ENCODE data around the gene STK10. TPM values are rescaled to one million over a fixed set of nuclear protein-coding genes. Genes with fewer than 3 reads are reported as not detected.

STK10 gene
- total RNA-seq, 2 donors from 2014 or later = 403 to 408 TPM

DNA sequence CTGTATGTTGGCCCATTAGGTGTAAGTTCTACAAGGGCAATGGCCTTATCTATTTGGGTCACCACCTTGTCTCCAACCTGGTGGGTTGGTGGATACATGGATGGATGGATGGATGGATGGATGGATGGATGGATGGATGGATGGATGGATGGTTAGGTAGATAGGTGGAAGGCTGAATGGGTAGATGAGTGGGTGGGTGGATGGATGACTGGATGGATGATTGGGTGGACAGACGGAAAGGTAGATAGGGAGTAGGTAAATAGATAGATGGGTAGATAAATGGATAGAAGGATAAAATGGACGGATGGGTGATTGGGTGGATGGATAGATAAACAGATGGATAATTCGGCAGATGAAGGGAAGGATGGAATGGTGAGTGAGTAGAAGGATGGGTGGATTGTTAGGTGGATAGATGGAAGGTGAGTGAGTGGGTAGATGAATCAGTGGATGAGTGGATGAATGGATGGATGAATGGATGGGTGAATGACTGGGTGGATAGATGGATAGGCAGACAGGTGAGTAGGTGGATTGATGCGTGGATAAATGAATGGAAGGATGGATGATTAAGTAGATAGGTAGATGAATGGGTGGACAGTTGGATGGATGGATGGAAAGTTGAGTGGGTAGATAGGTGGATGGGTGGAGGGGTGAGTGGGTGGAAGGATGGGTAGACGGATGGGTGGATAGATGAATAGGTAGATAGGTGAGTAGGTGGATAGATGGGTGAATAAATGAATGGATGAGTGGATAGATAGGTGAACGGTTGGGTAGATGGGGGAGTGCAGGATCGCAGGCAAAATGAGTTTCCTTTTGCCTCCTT, 98.5 kb downstream of the STK10 start:
- H3K9me3 ChIP-seq (ENCODE audit: control insufficient read depth, low read length, poor library complexity, severe bottlenecking) = no peaks in the 10 kb centered on the region
- peak overlapping the region; percentile 28 for H3K4me3 Mint-ChIP-seq
- H3K4me1 Mint-ChIP-seq = peaks cover 13% of the 10 kb centered on the region
- H3K27me3 Mint-ChIP-seq = no peaks in the 10 kb centered on the region
- no peak for ATAC-seq
- DNase-seq = no peak
- peak overlapping the region; percentile 62 for H3K27ac Mint-ChIP-seq
- peaks cover 7% of the 10 kb centered on the region for H3K36me3 Mint-ChIP-seq (ENCODE audit: low read depth)

- Mint-ChIP-seq H3K4me3 (no peak overlapping the region), H3K27me3 (no peaks in the 10 kb centered on the region), H3K4me1 (peaks cover 13% of the 10 kb centered on the region), H3K36me3 (ENCODE audit: low read depth) (peaks cover 7% of the 10 kb centered on the region), H3K27ac (peak overlapping the region; percentile 62)
- H3K9me3 ChIP-seq (ENCODE audit: control insufficient read depth, low read length, poor library complexity, severe bottlenecking) = no peaks in the 10 kb centered on the region
- DNase-seq (no peak), ATAC-seq (no peak)
Measured at GRCh38 chr5:172088801-172089200, 99.2 kb downstream of the STK10 start.

DNA sequence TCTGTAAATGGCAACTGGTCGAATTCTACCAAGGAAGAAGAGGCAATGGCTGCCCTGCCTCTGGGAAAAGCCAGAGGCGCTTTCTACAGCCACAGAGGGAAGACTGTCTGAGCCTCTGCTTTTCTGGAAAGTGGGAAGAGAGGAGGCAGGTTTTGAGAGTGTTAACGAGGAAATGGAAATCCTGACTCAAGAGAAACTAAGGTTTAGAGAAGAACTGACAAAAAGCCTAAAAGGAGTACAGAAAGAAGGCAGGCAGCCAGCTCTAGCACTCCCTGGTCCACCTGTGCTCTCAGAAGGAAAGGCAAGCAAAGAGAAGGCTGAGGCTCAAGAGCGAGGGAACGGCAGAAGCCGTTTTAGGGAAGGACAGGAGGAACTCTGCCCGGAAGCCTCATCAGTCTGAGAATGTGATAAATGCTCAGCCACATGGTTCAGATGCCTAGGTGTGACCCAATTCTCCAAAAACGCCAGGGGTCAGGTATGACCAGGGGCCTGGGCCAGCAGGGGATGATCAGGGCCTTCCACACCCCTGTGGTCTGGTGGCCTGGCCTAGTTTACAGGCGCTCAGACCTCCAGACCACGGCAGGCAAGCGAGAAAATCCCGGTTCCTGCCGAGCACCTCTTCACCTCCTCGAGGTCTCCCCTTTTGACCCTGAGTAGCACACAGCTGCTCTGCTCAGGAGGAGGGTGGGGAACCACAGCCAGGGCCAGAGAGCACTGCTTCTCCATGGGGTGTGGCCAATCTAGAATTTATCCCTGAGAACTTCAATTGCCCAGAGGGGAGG, 101.6 kb downstream of the STK10 start:
- Mint-ChIP-seq H3K4me3 (peak overlapping the region; percentile 15), H3K27me3 (no peaks in the 10 kb centered on the region), H3K36me3 (ENCODE audit: low read depth) (peaks cover 7% of the 10 kb centered on the region), H3K4me1 (peaks cover 13% of the 10 kb centered on the region), H3K27ac (peak overlapping the region; percentile 54)
- DNase-seq (no peak), ATAC-seq (peak; percentile 25)
- H3K9me3 ChIP-seq (ENCODE audit: control insufficient read depth, low read length, poor library complexity, severe bottlenecking) = no peaks in the 10 kb centered on the region

- no peaks in the 10 kb centered on the region for H3K9me3 ChIP-seq (ENCODE audit: control insufficient read depth, low read length, poor library complexity, severe bottlenecking)
- ATAC-seq = no peak
- Mint-ChIP-seq H3K27me3 (no peaks in the 10 kb centered on the region), H3K27ac (peak overlapping the region; percentile 34), H3K4me1 (peaks cover 13% of the 10 kb centered on the region), H3K36me3 (ENCODE audit: low read depth) (peaks cover 7% of the 10 kb centered on the region), H3K4me3 (peak overlapping the region; percentile 15)
- no peak for DNase-seq
Measured at GRCh38 chr5:172085738-172086137, 102.3 kb downstream of the STK10 start.

DNA sequence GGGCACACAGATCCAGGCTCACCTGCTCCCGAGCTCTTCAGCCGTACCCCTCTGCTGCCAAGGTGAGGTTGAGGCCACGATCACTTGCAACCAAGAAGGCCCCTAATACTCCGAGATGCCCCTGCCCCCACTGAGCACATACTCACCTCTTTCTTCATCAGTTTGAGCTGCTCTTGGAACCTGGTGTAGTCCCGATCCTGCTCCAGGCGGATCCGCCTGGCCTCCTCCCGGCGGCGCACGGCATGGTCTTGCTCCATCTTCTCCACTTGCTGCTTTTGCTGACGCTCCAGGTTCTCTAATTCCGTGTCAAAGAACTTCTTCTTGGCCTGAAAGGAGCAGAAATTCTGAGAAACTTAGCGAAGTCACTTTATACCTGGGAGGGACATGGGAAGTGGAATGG, 105.8 kb downstream of the STK10 start:
- Mint-ChIP-seq H3K27ac (peak overlapping the region; percentile 49), H3K36me3 (ENCODE audit: low read depth) (peaks cover 4% of the 10 kb centered on the region), H3K4me1 (peaks cover 19% of the 10 kb centered on the region), H3K4me3 (peak overlapping the region; percentile 19), H3K27me3 (no peaks in the 10 kb centered on the region)
- no peaks in the 10 kb centered on the region for H3K9me3 ChIP-seq (ENCODE audit: control insufficient read depth, low read length, poor library complexity, severe bottlenecking)
- ATAC-seq (no peak), DNase-seq (no peak)

- H3K4me1 Mint-ChIP-seq = peaks cover 16% of the 10 kb centered on the region
- H3K4me3 Mint-ChIP-seq = peak overlapping the region; percentile 19
- DNase-seq (no peak), ATAC-seq (no peak)
- peak overlapping the region; percentile 81 for H3K27ac Mint-ChIP-seq
- no peaks in the 10 kb centered on the region for H3K27me3 Mint-ChIP-seq
- peaks cover 8% of the 10 kb centered on the region for H3K36me3 Mint-ChIP-seq (ENCODE audit: low read depth)
- no peaks in the 10 kb centered on the region for H3K9me3 ChIP-seq (ENCODE audit: control insufficient read depth, low read length, poor library complexity, severe bottlenecking)
Measured at GRCh38 chr5:172079876-172080275, 108.1 kb downstream of the STK10 start.

DNA sequence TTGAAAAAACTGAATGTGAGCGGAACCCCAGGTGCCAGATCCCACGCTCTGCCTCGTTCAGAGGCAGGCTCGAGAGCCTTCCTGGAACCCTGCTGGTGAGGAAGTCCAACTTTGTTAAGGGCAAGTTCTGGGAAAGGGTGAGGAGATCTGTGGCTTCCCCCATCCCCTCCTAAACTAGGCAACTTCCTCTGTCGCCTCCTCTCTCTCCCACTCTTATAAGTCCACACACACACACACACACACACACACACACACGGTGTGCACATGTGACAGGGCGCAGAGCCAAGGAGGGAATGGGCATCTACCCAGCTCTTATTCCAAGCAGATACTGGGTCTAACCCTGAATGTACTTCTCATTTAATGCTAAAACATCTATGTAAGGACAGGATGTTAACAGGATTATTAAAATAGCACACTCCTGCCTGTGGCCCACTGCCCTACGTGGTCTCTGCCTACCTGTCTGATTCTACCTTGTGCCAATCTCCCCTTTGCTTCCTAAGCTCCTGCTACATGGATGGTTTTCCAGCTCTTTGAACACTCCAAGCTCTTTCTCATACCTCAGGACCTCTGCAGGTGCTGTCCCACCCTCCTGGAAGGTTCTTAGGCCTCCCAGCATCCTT, 109.2 kb downstream of the STK10 start:
- Mint-ChIP-seq H3K27ac (peak overlapping the region; percentile 88), H3K4me3 (no peak overlapping the region)
- ATAC-seq = peak; percentile 30

GRCh38 chr5:172077664-172078425, 110.2 kb downstream of the STK10 start:
- Mint-ChIP-seq H3K36me3 (ENCODE audit: low read depth) (peaks cover 8% of the 10 kb centered on the region), H3K27ac (peak overlapping the region; percentile 88), H3K4me3 (no peak overlapping the region), H3K4me1 (peaks cover 20% of the 10 kb centered on the region), H3K27me3 (no peaks in the 10 kb centered on the region)
- DNase-seq (no peak), ATAC-seq (no peak)
- H3K9me3 ChIP-seq (ENCODE audit: control insufficient read depth, low read length, poor library complexity, severe bottlenecking) = no peaks in the 10 kb centered on the region

More for the DNA sequence above, 109.2 kb downstream of the STK10 start:
- Mint-ChIP-seq H3K27me3 (no peaks in the 10 kb centered on the region), H3K4me1 (peaks cover 20% of the 10 kb centered on the region), H3K36me3 (ENCODE audit: low read depth) (peaks cover 8% of the 10 kb centered on the region)
- DNase-seq = no peak
- H3K9me3 ChIP-seq (ENCODE audit: control insufficient read depth, low read length, poor library complexity, severe bottlenecking) = no peaks in the 10 kb centered on the region

DNA sequence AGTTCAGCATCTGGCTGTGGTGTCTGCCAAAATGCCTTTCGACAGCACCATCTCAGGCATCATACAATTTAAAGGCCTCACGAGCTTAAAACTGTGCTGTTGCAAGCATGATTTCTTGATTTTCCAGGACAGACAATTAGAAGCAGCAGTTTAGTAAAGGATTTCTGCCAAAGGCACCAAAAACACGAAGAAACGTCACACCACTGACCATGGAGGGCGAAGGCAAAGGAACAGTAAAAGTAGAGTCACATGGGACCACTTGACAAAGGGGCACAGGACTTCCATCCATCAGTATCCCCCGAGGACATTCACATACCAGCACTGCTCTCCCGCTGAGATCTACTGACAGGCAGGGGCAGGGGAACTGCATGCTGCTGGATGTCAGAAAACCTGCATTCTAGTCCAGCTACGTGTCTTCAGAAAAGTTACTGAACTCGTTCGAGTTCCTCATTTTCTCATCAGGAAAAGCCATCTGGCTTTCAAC, 111.2 kb downstream of the STK10 start:
- H3K4me3 Mint-ChIP-seq = no peak overlapping the region
- no peak for ATAC-seq
- no peak overlapping the region for H3K27ac Mint-ChIP-seq
- no peaks in the 10 kb centered on the region for H3K9me3 ChIP-seq (ENCODE audit: control insufficient read depth, low read length, poor library complexity, severe bottlenecking)
- no peak for DNase-seq
- H3K27me3 Mint-ChIP-seq = no peaks in the 10 kb centered on the region
- peaks cover 24% of the 10 kb centered on the region for H3K4me1 Mint-ChIP-seq
- peaks cover 8% of the 10 kb centered on the region for H3K36me3 Mint-ChIP-seq (ENCODE audit: low read depth)

- Mint-ChIP-seq H3K4me3 (no peak overlapping the region), H3K4me1 (peaks cover 30% of the 10 kb centered on the region), H3K27me3 (no peaks in the 10 kb centered on the region), H3K27ac (no peak overlapping the region), H3K36me3 (ENCODE audit: low read depth) (peaks cover 8% of the 10 kb centered on the region)
- H3K9me3 ChIP-seq (ENCODE audit: control insufficient read depth, low read length, poor library complexity, severe bottlenecking) = no peaks in the 10 kb centered on the region
- ATAC-seq (no peak), DNase-seq (no peak)
Measured at GRCh38 chr5:172075656-172076055, 112.4 kb downstream of the STK10 start.

- H3K9me3 ChIP-seq (ENCODE audit: control insufficient read depth, low read length, poor library complexity, severe bottlenecking) = no peaks in the 10 kb centered on the region
- H3K36me3 Mint-ChIP-seq (ENCODE audit: low read depth) = peaks cover 8% of the 10 kb centered on the region
- DNase-seq = no peak
- H3K27me3 Mint-ChIP-seq = no peaks in the 10 kb centered on the region
- no peak for ATAC-seq
- peak overlapping the region; percentile 8 for H3K27ac Mint-ChIP-seq
- peaks cover 30% of the 10 kb centered on the region for H3K4me1 Mint-ChIP-seq
- H3K4me3 Mint-ChIP-seq = no peak overlapping the region
Measured at GRCh38 chr5:172074896-172075295, 113.1 kb downstream of the STK10 start.

GRCh38 chr5:172071309-172071875, 116.6 kb downstream of the STK10 start:
- no peaks in the 10 kb centered on the region for H3K9me3 ChIP-seq (ENCODE audit: control insufficient read depth, low read length, poor library complexity, severe bottlenecking)
- DNase-seq (no peak), ATAC-seq (no peak)
- peaks cover 44% of the 10 kb centered on the region for H3K4me1 Mint-ChIP-seq
- H3K36me3 Mint-ChIP-seq (ENCODE audit: low read depth) = peaks cover 4% of the 10 kb centered on the region
- peak overlapping the region; percentile 92 for H3K27ac Mint-ChIP-seq
- H3K4me3 Mint-ChIP-seq = peak overlapping the region; percentile 31
- no peaks in the 10 kb centered on the region for H3K27me3 Mint-ChIP-seq

Measured in T-helper 17 cell (primary cell).